Esophagus muscularis mucosa (tissue), 4 donors: ENCODE data around the gene KCNA10. TPM values are rescaled to one million over a fixed set of nuclear protein-coding genes. Genes with fewer than 3 reads are reported as not detected.

ENCODE experiments used
- DNase-seq: peaks from one replicate; pipeline ENCODE4 v3.0.0-alpha.2; 2017; ENCODE audit errors: extremely low spot score
- H3K27ac ChIP-seq, 4 donors: fragments of 200-600 bp; sonication (generic); replicated peaks in 1 of 4; 1 replicate in 3 of 4; 2 replicates in 1 of 4; pipeline ENCODE4 v1.5.1; 2016 to 2019; ENCODE audit warnings: mild to moderate bottlenecking in 1 of 4
- H3K27me3 ChIP-seq, 4 donors: fragments of 200-600 bp; sonication (generic); one replicate each; pipeline versions ENCODE4 v1.5.1 to v1.6.0; 2016 to 2019
- H3K36me3 ChIP-seq, 4 donors: fragments of 200-600 bp; sonication (generic); one replicate each; pipeline ENCODE4 v1.5.1; 2016 to 2019
- H3K4me1 ChIP-seq, 4 donors: fragments of 200-600 bp; sonication (generic); one replicate each; pipeline ENCODE4 v1.5.1; 2016 to 2019
- H3K4me3 ChIP-seq, 4 donors: fragments of 200-600 bp; sonication (generic); 1 replicate in 2 of 4; 2 replicates in 2 of 4; pipeline ENCODE4 v1.5.1; 2016 to 2019; ENCODE audit warnings: mild to moderate bottlenecking in 4 of 4, moderate library complexity in 1 of 4
- H3K9me3 ChIP-seq, 4 donors: fragments of 200-600 bp; sonication (generic); 1 replicate in 3 of 4; 2 replicates in 1 of 4; pipeline ENCODE4 v1.5.1; 2016 to 2019
- CTCF ChIP-seq, 3 experiments: fragments of 200-600 bp in 2 of 3; fragments of 450-650 bp in 1 of 3; sonication (generic) in 2 of 3; IDR thresholded peaks; one replicate each; pipeline ENCODE4 v1.5.1; 2017 to 2019; ENCODE audit warnings: antibody characterized with exemption in 3 of 3, mild to moderate bottlenecking in 2 of 3, moderate library complexity in 1 of 3
- EP300 ChIP-seq: sonication (generic); formaldehyde crosslinking; IDR thresholded peaks from one replicate; pipeline ENCODE4 v1.6.1; 2017; ENCODE audit warnings: antibody characterized with exemption
- POLR2A ChIP-seq: fragments of 450-650 bp; IDR thresholded peaks from one replicate; pipeline ENCODE4 v1.6.1; 2017; ENCODE audit warnings: antibody characterized with exemption, moderate library complexity, mild to moderate bottlenecking, low read depth
- POLR2AphosphoS5 ChIP-seq, 2 donors: sonication (generic); formaldehyde crosslinking; IDR thresholded peaks; one replicate each; pipeline ENCODE4 v1.6.1; 2017; ENCODE audit warnings: antibody characterized with exemption in 2 of 2
- WGBS: methylation state at CpG from one replicate; pipeline ENCODE4 v1.1.5; 2018; 5-methylcytosine and 5-hydroxymethylcytosine counted together
- intact Hi-C: fragments of 100-400 bp; cut with DNase I; formaldehyde crosslinking; loops from one replicate; pipeline ENCODE4 v1.15.1; 2023
- total RNA-seq, 4 donors: library from RNA; depleted of rRNA; stranded (reverse); fragments of >200 nt; gene quantifications; one replicate each; pipeline versions ENCODE4 v1.1.0 to v1.2.1, GENCODE V29; 2016

Gene KCNA10
- total RNA-seq, 4 donors from 2014 or later: 0.23 TPM; not detected in 3

GRCh38 chr1:110472546-110472945 is 46.4 kb downstream of the KCNA10 start:
- Histone ChIP-seq H3K27me3 (no peaks in the 10 kb centered on the region), H3K4me1 (peaks cover 0 to 2% (median under 1%) of the 10 kb centered on the region in 4 donors), H3K4me3 (no peak overlapping the region), H3K27ac (no peak overlapping the region), H3K9me3 (no peaks in the 10 kb centered on the region), H3K36me3 (no peaks in the 10 kb centered on the region)
- no peak for DNase-seq
- TF ChIP-seq EP300: no peak
- WGBS: 65% methylated on average over 4 of the region's 10 CpGs
- intact Hi-C loops: no loop called here

- DNase-seq: no peak
- Histone ChIP-seq H3K36me3 (no peaks in the 10 kb centered on the region), H3K4me3 (no peak overlapping the region), H3K9me3 (no peaks in the 10 kb centered on the region), H3K4me1 (peaks cover 5 to 16% (median 14%) of the 10 kb centered on the region in 4 donors), H3K27ac (no peak overlapping the region), H3K27me3 (no peaks in the 10 kb centered on the region)
- WGBS: 74% methylated on average over 3 of the region's 3 CpGs
- TF ChIP-seq POLR2A: no peak
- TF ChIP-seq CTCF (IDR thresholded peaks at IDR 0.05): no peak
- no peak for TF ChIP-seq POLR2AphosphoS5 (IDR thresholded peaks at IDR 0.05)
- no peak for TF ChIP-seq EP300
- intact Hi-C loops: no loop called here
Observed at GRCh38 chr1:110471131-110471530, 47.8 kb downstream of the KCNA10 start.

Other genes starting within 250 kb of the KCNA10 start
- gene RBM15, start 179.8 kb downstream of the KCNA10 start, total RNA-seq: 10 to 100 TPM; 20.6 to 26.6 (median 24.2) TPM
- 1 to 10 TPM; 5.8 to 8.8 (median 8.4) TPM for gene SLC16A4, start 128.1 kb downstream of the KCNA10 start, total RNA-seq
- 100 to 1,000 TPM in 1 of 4 donors, 10 to 100 TPM in 3; 59.9 to 113 (median 71.0) TPM for gene LAMTOR5, start 111.5 kb downstream of the KCNA10 start, total RNA-seq
- gene PROK1, start 68.0 kb downstream of the KCNA10 start, total RNA-seq: not detected
- gene KCNA2, start 87.2 kb upstream of the KCNA10 start, total RNA-seq: 1 to 10 TPM; 1.7 to 4.3 (median 2.7) TPM
- gene KCNA3, start 155.8 kb upstream of the KCNA10 start, total RNA-seq: 1 to 10 TPM in 3 of 4 donors, under 1 TPM in 1; 0.80 to 3.1 (median 1.6) TPM